Progenitor cell of endocrine pancreas (in vitro differentiated cells): Measurements from ENCODE around the gene DDX39B. TPM values are rescaled to one million over a fixed set of nuclear protein-coding genes. Genes with fewer than 3 reads are reported as not detected.
"Not testable (repeated sequence)": the region's sequence is repeated elsewhere in the genome, so short reads cannot be mapped to it uniquely, and the experiment has no call there.

ENCODE experiments used
- DNase-seq: peaks from one replicate; pipeline ENCODE4 v3.0.0; 2021; ENCODE audit warnings: low spot score; ENCODE audit not compliant: unreplicated experiment
- H3K27ac Mint-ChIP-seq: 2 replicates; pipeline ENCODE4 v1.8.0; 2021; ENCODE audit warnings: mild to moderate bottlenecking, moderate library complexity, mixed read lengths
- H3K27me3 Mint-ChIP-seq: 2 replicates; pipeline ENCODE4 v1.8.0; 2021; ENCODE audit warnings: mixed read lengths
- H3K36me3 Mint-ChIP-seq: 2 replicates; pipeline ENCODE4 v1.8.0; 2022; ENCODE audit warnings: mixed read lengths; ENCODE audit not compliant: insufficient read depth
- H3K4me1 Mint-ChIP-seq: 2 replicates; pipeline ENCODE4 v1.8.0; 2021; ENCODE audit warnings: low read depth, mixed read lengths
- H3K4me3 Mint-ChIP-seq: 2 replicates; pipeline ENCODE4 v1.8.0; 2021; ENCODE audit warnings: low read depth, mild to moderate bottlenecking, moderate library complexity, mixed read lengths
- H3K9me3 Mint-ChIP-seq: 2 replicates; pipeline ENCODE4 v1.8.0; 2021; ENCODE audit warnings: low read depth, mixed read lengths
- total RNA-seq: library from RNA; stranded (reverse); gene quantifications from 2 replicates; pipeline ENCODE4 v1.2.1, GENCODE V29; 2021
- TF ChIP-seq, protein P1 (sequence below): fragments of 200-600 bp; sonication (generic); IDR thresholded peaks from one replicate; pipeline ENCODE4 v1.5.0; 2021; ENCODE audit warnings: antibody characterized with exemption, mild to moderate bottlenecking; ENCODE audit not compliant: unreplicated experiment

The DDX39B gene
- total RNA-seq, 1 donor from 2014 or later, result 810 TPM

GRCh38 chr6:31502586-31502985, 39.2 kb downstream of the DDX39B start:
- peaks cover 54% of the 10 kb centered on the region for H3K27me3 Mint-ChIP-seq
- peaks cover 1% of the 10 kb centered on the region for H3K36me3 Mint-ChIP-seq
- no peak overlapping the region for H3K4me3 Mint-ChIP-seq
- TF ChIP-seq, protein P1, sequence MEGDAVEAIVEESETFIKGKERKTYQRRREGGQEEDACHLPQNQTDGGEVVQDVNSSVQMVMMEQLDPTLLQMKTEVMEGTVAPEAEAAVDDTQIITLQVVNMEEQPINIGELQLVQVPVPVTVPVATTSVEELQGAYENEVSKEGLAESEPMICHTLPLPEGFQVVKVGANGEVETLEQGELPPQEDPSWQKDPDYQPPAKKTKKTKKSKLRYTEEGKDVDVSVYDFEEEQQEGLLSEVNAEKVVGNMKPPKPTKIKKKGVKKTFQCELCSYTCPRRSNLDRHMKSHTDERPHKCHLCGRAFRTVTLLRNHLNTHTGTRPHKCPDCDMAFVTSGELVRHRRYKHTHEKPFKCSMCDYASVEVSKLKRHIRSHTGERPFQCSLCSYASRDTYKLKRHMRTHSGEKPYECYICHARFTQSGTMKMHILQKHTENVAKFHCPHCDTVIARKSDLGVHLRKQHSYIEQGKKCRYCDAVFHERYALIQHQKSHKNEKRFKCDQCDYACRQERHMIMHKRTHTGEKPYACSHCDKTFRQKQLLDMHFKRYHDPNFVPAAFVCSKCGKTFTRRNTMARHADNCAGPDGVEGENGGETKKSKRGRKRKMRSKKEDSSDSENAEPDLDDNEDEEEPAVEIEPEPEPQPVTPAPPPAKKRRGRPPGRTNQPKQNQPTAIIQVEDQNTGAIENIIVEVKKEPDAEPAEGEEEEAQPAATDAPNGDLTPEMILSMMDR, result no peak
- peaks cover 3% of the 10 kb centered on the region for H3K4me1 Mint-ChIP-seq
- no peak overlapping the region for H3K27ac Mint-ChIP-seq
- DNase-seq, result no peak
- H3K9me3 Mint-ChIP-seq, result peaks cover 7% of the 10 kb centered on the region

DNA sequence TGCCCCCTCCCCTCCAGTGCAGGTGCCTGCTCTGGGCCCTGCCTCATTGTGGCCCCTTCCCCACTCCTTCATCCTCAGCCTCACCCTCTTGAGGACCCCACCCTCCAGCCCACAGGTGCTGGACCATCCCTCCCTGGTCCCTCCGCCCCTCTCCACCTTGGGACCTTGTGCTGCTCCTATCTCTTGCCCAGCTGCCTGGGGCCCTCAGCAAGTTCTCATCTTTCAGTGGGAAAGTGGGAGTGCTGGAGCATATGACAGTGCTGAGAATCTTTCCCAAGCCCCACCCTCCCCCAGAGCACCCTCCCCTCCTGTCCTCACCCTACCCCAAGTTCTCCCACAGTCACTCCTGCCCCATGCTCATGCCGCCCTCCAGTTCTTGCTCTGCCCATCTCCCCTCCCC, 42.2 kb downstream of the DDX39B start:
- H3K4me1 Mint-ChIP-seq, H3K4me3 Mint-ChIP-seq, H3K27ac Mint-ChIP-seq, H3K36me3 Mint-ChIP-seq, DNase-seq, H3K9me3 Mint-ChIP-seq: not testable (repeated sequence)
- H3K27me3 Mint-ChIP-seq, result peaks cover 75% of the 10 kb centered on the region

- DNase-seq, result no peak
- TF ChIP-seq, protein P1, result no peak
These were observed 43.1 kb downstream of the DDX39B start for GRCh38 chr6:31498748-31499147.

GRCh38 chr6:31497531-31498476, 44.0 kb downstream of the DDX39B start, which contains the start of gene MICB:
Gene MICB, plus strand, starts transcription at chr6:31498145. Its CDS starts 49 bp downstream, at chr6:31498194.
- peaks cover 1% of the 10 kb centered on the region for H3K36me3 Mint-ChIP-seq
- peak; percentile 51 for DNase-seq
- peaks cover 10% of the 10 kb centered on the region for H3K4me1 Mint-ChIP-seq
- peaks cover 85% of the 10 kb centered on the region for H3K27me3 Mint-ChIP-seq
- peaks cover 7% of the 10 kb centered on the region for H3K9me3 Mint-ChIP-seq
- no peak within 1 kb of the TSS for H3K27ac Mint-ChIP-seq
- TF ChIP-seq, protein P1, result no peak
- peak within 1 kb of the TSS; percentile 78 for H3K4me3 Mint-ChIP-seq

More at GRCh38 chr6:31498748-31499147, 43.1 kb downstream of the DDX39B start:
- H3K4me1 Mint-ChIP-seq, result peaks cover 9% of the 10 kb centered on the region
- H3K27me3 Mint-ChIP-seq, result peaks cover 83% of the 10 kb centered on the region
- peaks cover 1% of the 10 kb centered on the region for H3K36me3 Mint-ChIP-seq
- peaks cover 7% of the 10 kb centered on the region for H3K9me3 Mint-ChIP-seq
- H3K27ac Mint-ChIP-seq, result no peak overlapping the region
- peak overlapping the region; percentile 78 for H3K4me3 Mint-ChIP-seq

DNA sequence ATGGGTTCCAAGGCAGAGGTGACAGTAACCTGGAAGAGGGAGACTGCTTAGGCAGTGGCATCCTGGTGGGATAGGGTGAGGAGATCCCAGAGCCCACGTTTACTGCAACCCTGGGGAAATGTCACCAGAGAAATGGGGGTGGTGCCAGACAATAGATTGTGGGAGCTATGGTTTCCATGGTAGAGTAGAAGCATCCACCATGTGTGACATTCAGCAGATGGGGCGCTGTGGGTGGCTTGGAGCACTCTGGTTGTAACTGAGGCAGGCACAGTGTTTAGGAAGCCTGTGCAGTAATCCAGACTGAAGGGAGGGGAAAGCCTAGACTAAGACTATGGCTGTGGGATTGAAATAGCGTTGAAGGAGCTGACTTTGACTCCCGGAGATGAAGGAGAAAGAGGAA, 45.0 kb downstream of the DDX39B start:
- not testable (repeated sequence) for H3K36me3 Mint-ChIP-seq, H3K27ac Mint-ChIP-seq, H3K9me3 Mint-ChIP-seq, DNase-seq
- Mint-ChIP-seq H3K4me1 (peaks cover 12% of the 10 kb centered on the region), H3K27me3 (peaks cover 83% of the 10 kb centered on the region), H3K4me3 (peak overlapping the region; percentile 68)

DNA sequence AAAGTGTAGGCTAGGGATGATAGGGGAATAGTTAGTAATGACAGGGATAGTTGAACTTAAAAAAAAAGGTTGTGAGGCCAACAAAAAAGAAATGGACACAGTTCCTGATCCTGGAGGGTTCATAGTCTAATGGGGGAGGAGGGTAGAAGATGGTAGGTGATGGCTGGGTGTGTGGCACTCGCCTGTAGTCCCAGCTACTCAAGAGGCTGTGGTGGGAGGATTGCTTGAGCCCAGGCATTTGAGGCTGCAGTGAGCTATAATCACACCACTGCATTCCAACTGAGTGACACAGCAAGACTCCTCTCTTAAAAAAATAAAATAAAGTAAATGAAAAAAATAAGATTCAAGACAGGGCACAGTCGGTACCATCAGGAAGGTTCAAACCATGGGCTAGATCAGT, 46.2 kb downstream of the DDX39B start:
- H3K4me3 Mint-ChIP-seq, result no peak overlapping the region
- no peaks in the 10 kb centered on the region for H3K9me3 Mint-ChIP-seq
- peaks cover 76% of the 10 kb centered on the region for H3K27me3 Mint-ChIP-seq
- no peak for DNase-seq
- no peak overlapping the region for H3K27ac Mint-ChIP-seq
- peaks cover 1% of the 10 kb centered on the region for H3K36me3 Mint-ChIP-seq
- TF ChIP-seq, protein P1, result no peak
- peaks cover 13% of the 10 kb centered on the region for H3K4me1 Mint-ChIP-seq
